Esophagus muscularis mucosa (tissue), 4 donors: ENCODE data around the gene PTPRD. TPM values are rescaled to one million over a fixed set of nuclear protein-coding genes. Genes with fewer than 3 reads are reported as not detected.

Experiments
- DNase-seq: peaks from one replicate; pipeline ENCODE4 v3.0.0-alpha.2; 2017; ENCODE audit errors: extremely low spot score
- H3K27ac ChIP-seq, 4 donors: fragments of 200-600 bp; sonication (generic); replicated peaks in 1 of 4; 1 replicate in 3 of 4; 2 replicates in 1 of 4; pipeline ENCODE4 v1.5.1; 2016 to 2019; ENCODE audit warnings: mild to moderate bottlenecking in 1 of 4
- H3K27me3 ChIP-seq, 4 donors: fragments of 200-600 bp; sonication (generic); one replicate each; pipeline versions ENCODE4 v1.5.1 to v1.6.0; 2016 to 2019
- H3K36me3 ChIP-seq, 4 donors: fragments of 200-600 bp; sonication (generic); one replicate each; pipeline ENCODE4 v1.5.1; 2016 to 2019
- H3K4me1 ChIP-seq, 4 donors: fragments of 200-600 bp; sonication (generic); one replicate each; pipeline ENCODE4 v1.5.1; 2016 to 2019
- H3K4me3 ChIP-seq, 4 donors: fragments of 200-600 bp; sonication (generic); 1 replicate in 2 of 4; 2 replicates in 2 of 4; pipeline ENCODE4 v1.5.1; 2016 to 2019; ENCODE audit warnings: mild to moderate bottlenecking in 4 of 4, moderate library complexity in 1 of 4
- H3K9me3 ChIP-seq, 4 donors: fragments of 200-600 bp; sonication (generic); 1 replicate in 3 of 4; 2 replicates in 1 of 4; pipeline ENCODE4 v1.5.1; 2016 to 2019
- CTCF ChIP-seq, 3 experiments: fragments of 200-600 bp in 2 of 3; fragments of 450-650 bp in 1 of 3; sonication (generic) in 2 of 3; IDR thresholded peaks; one replicate each; pipeline ENCODE4 v1.5.1; 2017 to 2019; ENCODE audit warnings: antibody characterized with exemption in 3 of 3, mild to moderate bottlenecking in 2 of 3, moderate library complexity in 1 of 3
- EP300 ChIP-seq: sonication (generic); formaldehyde crosslinking; IDR thresholded peaks from one replicate; pipeline ENCODE4 v1.6.1; 2017; ENCODE audit warnings: antibody characterized with exemption
- POLR2A ChIP-seq: fragments of 450-650 bp; IDR thresholded peaks from one replicate; pipeline ENCODE4 v1.6.1; 2017; ENCODE audit warnings: antibody characterized with exemption, moderate library complexity, mild to moderate bottlenecking, low read depth
- POLR2AphosphoS5 ChIP-seq, 2 donors: sonication (generic); formaldehyde crosslinking; IDR thresholded peaks; one replicate each; pipeline ENCODE4 v1.6.1; 2017; ENCODE audit warnings: antibody characterized with exemption in 2 of 2
- WGBS: methylation state at CpG from one replicate; pipeline ENCODE4 v1.1.5; 2018; 5-methylcytosine and 5-hydroxymethylcytosine counted together
- intact Hi-C: fragments of 100-400 bp; cut with DNase I; formaldehyde crosslinking; loops from one replicate; pipeline ENCODE4 v1.15.1; 2023
- total RNA-seq, 4 donors: library from RNA; depleted of rRNA; stranded (reverse); fragments of >200 nt; gene quantifications; one replicate each; pipeline versions ENCODE4 v1.1.0 to v1.2.1, GENCODE V29; 2016

PTPRD gene
- total RNA-seq, 4 donors from 2014 or later, result 4.1 to 6.6 (median 5.0) TPM

- no peak for DNase-seq
- Histone ChIP-seq H3K27me3 (no peaks in the 10 kb centered on the region), H3K4me3 (no peak overlapping the region), H3K9me3 (no peaks in the 10 kb centered on the region), H3K36me3 (no peaks in the 10 kb centered on the region), H3K27ac (no peak overlapping the region), H3K4me1 (no peaks in the 10 kb centered on the region)
- intact Hi-C loops, result no loop called here
- TF ChIP-seq CTCF (IDR thresholded peaks at IDR 0.05) (no peak), POLR2AphosphoS5 (IDR thresholded peaks at IDR 0.05) (no peak), EP300 (no peak), POLR2A (no peak)
- WGBS, result 70% methylated on average over 8 of the region's 8 CpGs
These were observed 2080.9 kb downstream of the PTPRD start for GRCh38 chr9:8531826-8532415.

GRCh38 chr9:8521112-8521511, 2091.7 kb downstream of the PTPRD start:
- H3K36me3 ChIP-seq, result no peaks in the 10 kb centered on the region
- no peaks in the 10 kb centered on the region for H3K9me3 ChIP-seq
- no peak overlapping the region for H3K4me3 ChIP-seq
- H3K27me3 ChIP-seq, result no peaks in the 10 kb centered on the region
- intact Hi-C loops, result no loop called here
- 93% methylated on average over 3 of the region's 3 CpGs for WGBS
- no peak for DNase-seq
- no peak for TF ChIP-seq POLR2AphosphoS5 (IDR thresholded peaks at IDR 0.05)
- TF ChIP-seq CTCF (IDR thresholded peaks at IDR 0.05), result no peak
- H3K4me1 ChIP-seq, result no peaks in the 10 kb centered on the region
- no peak overlapping the region for H3K27ac ChIP-seq

GRCh38 chr9:8515748-8516147, 2097.1 kb downstream of the PTPRD start:
- H3K9me3 ChIP-seq, result no peaks in the 10 kb centered on the region
- H3K36me3 ChIP-seq, result no peaks in the 10 kb centered on the region
- no peaks in the 10 kb centered on the region for H3K27me3 ChIP-seq
- 76% methylated on average over 2 of the region's 2 CpGs for WGBS
- TF ChIP-seq CTCF (IDR thresholded peaks at IDR 0.05) (no peak), POLR2AphosphoS5 (IDR thresholded peaks at IDR 0.05) (no peak), POLR2A (no peak), EP300 (no peak)
- no peak overlapping the region for H3K4me3 ChIP-seq
- H3K27ac ChIP-seq, result no peak overlapping the region
- no peaks in the 10 kb centered on the region for H3K4me1 ChIP-seq
- intact Hi-C loops, result no loop called here
- DNase-seq, result no peak

- no peaks in the 10 kb centered on the region for H3K4me1 ChIP-seq
- no peaks in the 10 kb centered on the region for H3K27me3 ChIP-seq
- DNase-seq, result no peak
- H3K27ac ChIP-seq, result no peak overlapping the region
- no peaks in the 10 kb centered on the region for H3K9me3 ChIP-seq
- intact Hi-C loops, result no loop called here
- 85% methylated on average over 5 of the region's 5 CpGs for WGBS
- TF ChIP-seq CTCF (IDR thresholded peaks at IDR 0.05) (no peak), POLR2A (no peak), POLR2AphosphoS5 (IDR thresholded peaks at IDR 0.05) (no peak), EP300 (no peak)
- no peak overlapping the region for H3K4me3 ChIP-seq
- H3K36me3 ChIP-seq, result no peaks in the 10 kb centered on the region
These were observed 2098.0 kb downstream of the PTPRD start for GRCh38 chr9:8514760-8515159.

- intact Hi-C loops, result no loop called here
- Histone ChIP-seq H3K27me3 (no peaks in the 10 kb centered on the region), H3K4me3 (no peak overlapping the region), H3K9me3 (no peaks in the 10 kb centered on the region), H3K36me3 (no peaks in the 10 kb centered on the region), H3K4me1 (no peaks in the 10 kb centered on the region), H3K27ac (no peak overlapping the region)
- TF ChIP-seq CTCF (IDR thresholded peaks at IDR 0.05) (no peak), POLR2AphosphoS5 (IDR thresholded peaks at IDR 0.05) (no peak), POLR2A (no peak), EP300 (no peak)
- DNase-seq, result no peak
- WGBS, result 96% methylated on average over 1 of the region's 1 CpG
These were observed 2104.0 kb downstream of the PTPRD start for GRCh38 chr9:8508671-8509290.
